HepG2 (cell line): ENCODE data around the gene CAMK1G. TPM values are rescaled to one million over a fixed set of nuclear protein-coding genes. Genes with fewer than 3 reads are reported as not detected.

Experiments
- ATAC-seq: fragments of 200-7000 bp; cut with Tn5 transposase; 3 replicates; pipeline ENCODE4 v1.9.1; 2020; ENCODE audit warnings: mild to moderate bottlenecking, moderate library complexity
- BruUV-seq: library from RNA; stranded (reverse); fragments of 400-500 nt; replicated peaks from 2 replicates; lab custom pipeline; 2021; lab: Mats Ljungman, UMichigan
- CTCF ChIA-PET: fragments of 300-600 bp; formaldehyde crosslinking; extraction: SDS; loops from one replicate; lab custom pipeline; 2021; ENCODE audit warnings: low total read pairs, inconsistent platforms, low intra/inter-chr PET ratio; lab: Yijun Ruan, JAX
- POLR2A ChIA-PET: fragments of 350-600 bp; sonication (Branson Sonifier 250); formaldehyde crosslinking; loops from one replicate; lab custom pipeline; 2020; ENCODE audit warnings: antibody characterized with exemption, inconsistent platforms; lab: Yijun Ruan, JAX
- DNase-seq: peaks from one replicate; pipeline ENCODE4 v3.0.0-alpha.2; 2015; ENCODE audit warnings: low spot score
- FAIRE-seq: peaks from 3 replicates; lab custom pipeline; 2011; peaks lifted over from hg19 to GRCh38; lab: Jason Lieb, UNC
- H2AFZ ChIP-seq: one replicate; pipeline ENCODE4 v1.6.1; 2011; ENCODE audit warnings: low read length, inconsistent platforms
- H3K27ac ChIP-seq: fragments of 300-600 bp; 3 replicates; pipeline ENCODE4 v1.8.0; 2011; ENCODE audit warnings: mixed run types, mild to moderate bottlenecking, mixed read lengths, low read length, inconsistent platforms; ENCODE audit not compliant: insufficient read depth; ENCODE audit errors: extremely low read length
- H3K27me3 ChIP-seq, 2 experiments: fragments of 200-600 bp in 1 of 2; 2 replicates in 1 of 2; 3 replicates in 1 of 2; pipeline versions ENCODE4 v1.6.0 to v1.8.0; 2011; ENCODE audit warnings: low read length in 2 of 2, mild to moderate bottlenecking in 2 of 2, moderate library complexity in 2 of 2, inconsistent platforms in 1 of 2; ENCODE audit not compliant: insufficient read depth in 2 of 2, control insufficient read depth in 1 of 2
- H3K36me3 ChIP-seq, 2 experiments: fragments of 200-600 bp in 1 of 2; replicated peaks in 1 of 2; 2 replicates in 1 of 2; 3 replicates in 1 of 2; pipeline versions ENCODE4 v1.5.1 to v1.8.0; 2011; ENCODE audit warnings: low read length in 2 of 2, inconsistent platforms in 1 of 2; ENCODE audit not compliant: insufficient read depth in 2 of 2, control insufficient read depth in 1 of 2
- H3K4me1 ChIP-seq: 2 replicates; pipeline ENCODE4 v1.5.1; 2012; ENCODE audit warnings: low read length, inconsistent platforms; ENCODE audit not compliant: insufficient read depth
- H3K4me2 ChIP-seq: 2 replicates; pipeline ENCODE4 v1.6.0; 2011; ENCODE audit warnings: low read depth, low read length, inconsistent platforms
- H3K4me3 ChIP-seq, 3 experiments: fragments of 200-600 bp in 1 of 3; sonication (generic), shearing (Covaris generic) in 1 of 3; replicated peaks in 1 of 3; 2 replicates each; pipeline ENCODE4 v1.5.1; 2011 to 2016; ENCODE audit warnings: low read length in 3 of 3, inconsistent platforms in 2 of 3, low read depth in 2 of 3, mild to moderate bottlenecking in 2 of 3, control low read depth in 1 of 3, mixed read lengths in 1 of 3; ENCODE audit not compliant: insufficient read depth in 1 of 3
- H3K79me2 ChIP-seq: one replicate; pipeline ENCODE4 v1.6.1; 2011; ENCODE audit warnings: low read length, inconsistent platforms; ENCODE audit not compliant: insufficient read depth
- H3K9ac ChIP-seq: 2 replicates; pipeline ENCODE4 v1.6.0; 2011; ENCODE audit warnings: mild to moderate bottlenecking, low read depth, low read length, inconsistent platforms; ENCODE audit not compliant: insufficient read depth
- H3K9me3 ChIP-seq: 2 replicates; pipeline ENCODE4 v1.5.1; 2012; ENCODE audit warnings: mild to moderate bottlenecking, low read length
- H4K20me1 ChIP-seq: 2 replicates; pipeline ENCODE4 v1.6.0; 2011; ENCODE audit warnings: inconsistent platforms, mild to moderate bottlenecking, low read length, moderate library complexity; ENCODE audit not compliant: insufficient read depth
- AFF4 ChIP-seq: sonication (generic); formaldehyde crosslinking; IDR thresholded peaks from 2 replicates; pipeline ENCODE4 v1.4.0; 2020; ENCODE audit warnings: missing genetic modification reagents
- CTCF ChIP-seq: sonication (generic); formaldehyde crosslinking; IDR thresholded peaks from 2 replicates; pipeline ENCODE4 v1.5.0; 2020; ENCODE audit warnings: mild to moderate bottlenecking, missing genetic modification reagents, moderate library complexity
- HOXA3 ChIP-seq: sonication (generic); formaldehyde crosslinking; IDR thresholded peaks from 2 replicates; pipeline ENCODE4 v1.5.0; 2020; ENCODE audit warnings: missing genetic modification reagents
- JUN ChIP-seq: sonication (generic); formaldehyde crosslinking; IDR thresholded peaks from 2 replicates; pipeline ENCODE4 v1.4.0; 2020; ENCODE audit warnings: mild to moderate bottlenecking, missing genetic modification reagents
- SMC3 ChIP-seq: IDR thresholded peaks from 2 replicates; pipeline ENCODE4 v1.6.1; 2011; ENCODE audit warnings: low read length, improper control_type of control experiment
- STAG1 ChIP-seq: sonication (generic); formaldehyde crosslinking; IDR thresholded peaks from 2 replicates; pipeline ENCODE4 v1.4.0; 2020; ENCODE audit warnings: missing genetic modification reagents
- ZNF18 ChIP-seq: sonication (generic); formaldehyde crosslinking; IDR thresholded peaks from 2 replicates; pipeline ENCODE4 v1.8.0; 2022; ENCODE audit warnings: mild to moderate bottlenecking, missing genetic modification reagents; ENCODE audit not compliant: insufficient replicate concordance
- WGBS: methylation state at CpG from one replicate; pipeline ENCODE4 v1.1.6; 2017; ENCODE audit warnings: low lambda C conversion rate; 5-methylcytosine and 5-hydroxymethylcytosine counted together
- in situ Hi-C: cut with HindIII; loops from 2 replicates; pipeline ENCODE4 v1.10.0; 2017; ENCODE audit warnings: low pct_unique_long_range_greater_than_20kb; ENCODE audit not compliant: extremely low pct_ligation_motif_present
- intact Hi-C: fragments of 100-400 bp; cut with micrococcal nuclease; formaldehyde crosslinking; loops from one replicate; pipeline ENCODE4 v1.10.0; 2022; ENCODE audit not compliant: unreplicated experiment
- polyA plus RNA-seq, 8 experiments: library from polyadenylated mRNA; depleted of rRNA in 3 of 8; stranded (reverse) in 7 of 8; unstranded in 1 of 8; fragments of >200 nt; fragmentation: Illumina TruSeq in 4 of 8; extraction: Trizol in 4 of 8; gene quantifications; 2 replicates each; pipeline versions ENCODE4 v1.2.1 to v1.2.3, GENCODE V29; 2011 to 2016; ENCODE audit warnings: low read depth in 4 of 8, missing spikeins in 1 of 8, mixed read lengths in 1 of 8; ENCODE audit not compliant: insufficient read depth in 1 of 8
- total RNA-seq, 5 experiments: library from RNA; depleted of rRNA; stranded (reverse); fragments of >200 nt; fragmentation: Illumina TruSeq; extraction: Trizol; gene quantifications; 2 replicates each; pipeline ENCODE4 v1.2.3, GENCODE V29; 2016; ENCODE audit warnings: low read depth in 1 of 5

The CAMK1G gene
- total and polyA plus RNA-seq, 2 of the 13 experiments (the other 11 are each of a cell fraction or from before 2014, with no cell fraction given) = not detected

GRCh38 chr1:209645574-209646452, 62.3 kb downstream of the CAMK1G start (continued):
- TF ChIP-seq AFF4 (no peak), HOXA3 (CRISPR knock-in tag) (no peak)

- Histone ChIP-seq H3K27me3 (no peaks in the 10 kb centered on the region; a peak in 1 of 5 replicates), H4K20me1 (no peaks in the 10 kb centered on the region), H3K36me3 (no peaks in the 10 kb centered on the region), H3K4me3 (no peak overlapping the region), H3K4me1 (no peaks in the 10 kb centered on the region), H3K27ac (no peak overlapping the region), H2AFZ (no peak overlapping the region), H3K4me2 (no peak overlapping the region), H3K9ac (no peak overlapping the region), H3K79me2 (no peaks in the 10 kb centered on the region), H3K9me3 (no peaks in the 10 kb centered on the region)
- ChIA-PET CTCF (interaction anchor here (1.4 kb wide), 1 partner anchor 46 kb away, joined by 4 read pairs; no protein-coding TSS in a partner anchor), POLR2A (no interaction called here)
- in situ Hi-C loops = no loop called here
- no peak for FAIRE-seq
- intact Hi-C loops = loop anchor here (1.0 kb wide), 1 partner anchor 47 kb away; no protein-coding TSS in a partner anchor
- 73% methylated on average over 5 of the region's 5 CpGs for whole genome bisulfite sequencing
- BruUV-seq = no TSS peak
- TF ChIP-seq SMC3 = peak; percentile 33; the same call in 1 of the 2 replicates
- no peak for TF ChIP-seq ZNF18 (CRISPR knock-in tag)
- no peak for TF ChIP-seq JUN (CRISPR knock-in tag)
- peak; percentile 17; the same call in 1 of the 2 replicates for TF ChIP-seq STAG1 (CRISPR knock-in tag)
- TF ChIP-seq CTCF (CRISPR knock-in tag) = peak; percentile 16; the same call in 1 of the 2 replicates
- DNase-seq = no peak
- ATAC-seq = peak; percentile 72
These were observed 63.0 kb downstream of the CAMK1G start for GRCh38 chr1:209646558-209646957.
